ENCODE measurements around the gene TMEM9.

Gene TMEM9

GRCh38 chr1:201154389-201155165 lies at the start of gene TMEM9:
TMEM9 (minus strand) TSS chr1:201154474; CDS start chr1:201153923, 551 bp downstream.
- DNase-seq (ENCODE audit: low read depth) = peak; percentile 93

GRCh38 chr1:201198598-201198997 lies 44.3 kb upstream of the TMEM9 start:
- DNase-seq (ENCODE audit: low read depth) = no peak

GRCh38 chr1:201194046-201194445 lies 39.8 kb upstream of the TMEM9 start:
- no peak for DNase-seq (ENCODE audit: low read depth)

GRCh38 chr1:201192261-201192788 lies 38.1 kb upstream of the TMEM9 start:
- DNase-seq (ENCODE audit: low read depth) = no peak

GRCh38 chr1:201191653-201192260 lies 37.5 kb upstream of the TMEM9 start:
- DNase-seq (ENCODE audit: low read depth) = peak; percentile 27

GRCh38 chr1:201190624-201191051 lies 36.4 kb upstream of the TMEM9 start, which contains the start of gene IGFN1:
IGFN1 (plus strand) TSS chr1:201190824; CDS start chr1:201193294, 2,470 bp downstream.
- DNase-seq (ENCODE audit: low read depth) = no peak

GRCh38 chr1:201190005-201190404 lies 35.7 kb upstream of the TMEM9 start:
- no peak for DNase-seq (ENCODE audit: low read depth)

GRCh38 chr1:201189085-201189484 lies 34.8 kb upstream of the TMEM9 start:
- DNase-seq (ENCODE audit: low read depth) = no peak

GRCh38 chr1:201186192-201186591 lies 31.9 kb upstream of the TMEM9 start:
- DNase-seq (ENCODE audit: low read depth) = no peak

- DNase-seq (ENCODE audit: low read depth) = no peak
These were observed 31.4 kb upstream of the TMEM9 start for GRCh38 chr1:201185527-201186128.

GRCh38 chr1:201185123-201185453 lies 30.8 kb upstream of the TMEM9 start:
- no peak for DNase-seq (ENCODE audit: low read depth)

GRCh38 chr1:201184307-201185122 lies 30.2 kb upstream of the TMEM9 start:
- DNase-seq (ENCODE audit: low read depth) = peak; percentile 68

- DNase-seq (ENCODE audit: low read depth) = no peak
These were observed 29.5 kb upstream of the TMEM9 start for GRCh38 chr1:201183753-201184152.

GRCh38 chr1:201183209-201183608 lies 28.9 kb upstream of the TMEM9 start:
- no peak for DNase-seq (ENCODE audit: low read depth)

- DNase-seq (ENCODE audit: low read depth) = no peak
These were observed 27.5 kb upstream of the TMEM9 start for GRCh38 chr1:201181726-201182125.

- no peak for DNase-seq (ENCODE audit: low read depth)
These were observed 27.0 kb upstream of the TMEM9 start for GRCh38 chr1:201181323-201181722.

GRCh38 chr1:201180901-201181300 lies 26.6 kb upstream of the TMEM9 start:
- no peak for DNase-seq (ENCODE audit: low read depth)

- no peak for DNase-seq (ENCODE audit: low read depth)
These were observed 25.9 kb upstream of the TMEM9 start for GRCh38 chr1:201180141-201180540.

GRCh38 chr1:201178718-201179117 lies 24.4 kb upstream of the TMEM9 start:
- DNase-seq (ENCODE audit: low read depth) = no peak

GRCh38 chr1:201176940-201177339 lies 22.7 kb upstream of the TMEM9 start:
- no peak for DNase-seq (ENCODE audit: low read depth)

GRCh38 chr1:201175820-201176500 lies 21.7 kb upstream of the TMEM9 start:
- no peak for DNase-seq (ENCODE audit: low read depth)

- DNase-seq (ENCODE audit: low read depth) = no peak
These were observed 19.5 kb upstream of the TMEM9 start for GRCh38 chr1:201173736-201174135.
